ENCODE measurements around the gene RNF157. TPM values are rescaled to one million over a fixed set of nuclear protein-coding genes. Genes with fewer than 3 reads are reported as not detected.
"Not testable (repeated sequence)": the region's sequence is repeated elsewhere in the genome, so short reads cannot be mapped to it uniquely, and the experiment has no call there.

Gene RNF157
- total and polyA plus RNA-seq, 9 of the 15 experiments (the other 6 are each of a cell fraction or from before 2014, with no cell fraction given) = 8.1 to 31.7 (median 20.8) TPM

- no peak for TF ChIP-seq USF1 (CRISPR knock-in tag; IDR thresholded peaks at IDR 0.05)
- no peak for TF ChIP-seq ZNF586 (CRISPR knock-in tag; conservative IDR thresholded peaks at IDR 0.05)
- TF ChIP-seq MEIS2 (IDR thresholded peaks at IDR 0.05; ENCODE audit: partially characterized antibody) = peak; percentile 75
Measured at GRCh38 chr17:76232342-76232741, 8.0 kb downstream of the RNF157 start (continued).

- H2AFZ ChIP-seq (ENCODE audit: low read depth, low read length); H4K20me1 ChIP-seq (replicated peaks; ENCODE audit: control insufficient read depth, insufficient read depth, low read length); ATAC-seq; CTCF ChIA-PET (ENCODE audit: low intra/inter-chr PET ratio); H3K4me2 ChIP-seq (ENCODE audit: insufficient read depth, low read length); FAIRE-seq; H3K9ac ChIP-seq (ENCODE audit: insufficient read depth in 1 of 2, low read depth in 2 of 2, low read length in 2 of 2); H3K27me3 ChIP-seq (ENCODE audit: control insufficient read depth in 2 of 2, insufficient read depth in 2 of 2, low read length in 2 of 2); H3K4me3 ChIP-seq; in situ Hi-C loops (cut with MboI); H3K27ac ChIP-seq (ENCODE audit: extremely low read depth, low read depth, low read length); H3K9me3 ChIP-seq (replicated peaks; ENCODE audit: control insufficient read depth, insufficient read depth, low read depth, low read length); DNase-seq (ENCODE audit: extremely low read depth in 1 of 4, low spot score in 3 of 4); BruUV-seq (replicated peaks); intact Hi-C loops (cut with micrococcal nuclease); H3K9me1 ChIP-seq (ENCODE audit: control insufficient read depth, insufficient read depth, low read length): not testable (repeated sequence)
- 91% methylated on average over 15 of the region's 19 CpGs for WGBS (ENCODE audit: insufficient coverage, low coverage, missing lambda C conversion rate)
- peaks cover 11 to 13% of the 10 kb centered on the region in 2 experiments for H3K4me1 ChIP-seq (replicated peaks in 1 of 2; ENCODE audit: control insufficient read depth in 2 of 2, insufficient read depth in 2 of 2, low read length in 2 of 2)
- H3K79me2 ChIP-seq (ENCODE audit: control insufficient read depth, insufficient read depth, low read length) = peaks cover 44% of the 10 kb centered on the region
- peaks cover 11% of the 10 kb centered on the region; the same call in 2 of the 3 replicates for H3K36me3 ChIP-seq (ENCODE audit: control insufficient read depth, insufficient read depth, low read length)
- POLR2A ChIA-PET = interaction anchor here (0.7 kb wide), 1 partner anchor 11 kb away, joined by 4 read pairs; no protein-coding TSS in a partner anchor
Measured at GRCh38 chr17:76226749-76227148, 13.5 kb downstream of the RNF157 start.

GRCh38 chr17:76225373-76226086 lies 14.8 kb downstream of the RNF157 start:
- peak overlapping the region; percentile 43; the same call in 1 of the 3 replicates for H3K27ac ChIP-seq (ENCODE audit: extremely low read depth, low read depth, low read length)
- intact Hi-C loops (cut with micrococcal nuclease); H2AFZ ChIP-seq (ENCODE audit: low read depth, low read length); in situ Hi-C loops (cut with MboI); H3K9me1 ChIP-seq (ENCODE audit: control insufficient read depth, insufficient read depth, low read length); CTCF ChIA-PET (ENCODE audit: low intra/inter-chr PET ratio); H4K20me1 ChIP-seq (replicated peaks; ENCODE audit: control insufficient read depth, insufficient read depth, low read length); H3K4me2 ChIP-seq (ENCODE audit: insufficient read depth, low read length); DNase-seq (ENCODE audit: extremely low read depth in 1 of 4, low spot score in 3 of 4); BruUV-seq (replicated peaks); H3K4me3 ChIP-seq; H3K27me3 ChIP-seq (ENCODE audit: control insufficient read depth in 2 of 2, insufficient read depth in 2 of 2, low read length in 2 of 2); H3K9me3 ChIP-seq (replicated peaks; ENCODE audit: control insufficient read depth, insufficient read depth, low read depth, low read length): not testable (repeated sequence)
- H3K36me3 ChIP-seq (ENCODE audit: control insufficient read depth, insufficient read depth, low read length) = peaks cover 11% of the 10 kb centered on the region; the same call in 2 of the 3 replicates
- peaks cover 47% of the 10 kb centered on the region for H3K79me2 ChIP-seq (ENCODE audit: control insufficient read depth, insufficient read depth, low read length)
- H3K4me1 ChIP-seq (replicated peaks in 1 of 2; ENCODE audit: control insufficient read depth in 2 of 2, insufficient read depth in 2 of 2, low read length in 2 of 2) = peaks cover 10 to 11% of the 10 kb centered on the region in 2 experiments
- FAIRE-seq (peak; percentile 88), ATAC-seq (peak; percentile 61)
- POLR2A ChIA-PET = interaction anchor here (0.8 to 1.3 kb wide), 2 partner anchors 13 to 44 kb away, joined by 4 to 6 read pairs; no protein-coding TSS in a partner anchor
- H3K9ac ChIP-seq (ENCODE audit: insufficient read depth in 1 of 2, low read depth in 2 of 2, low read length in 2 of 2) = peak overlapping the region in 1 of 2 experiments; percentile 21; a peak in 1 of 4 replicates
- 31% methylated on average over 6 of the region's 7 CpGs for WGBS (ENCODE audit: insufficient coverage, low coverage, missing lambda C conversion rate)
